ENCODE results near the gene DCAF6. TPM values are rescaled to one million over a fixed set of nuclear protein-coding genes. Genes with fewer than 3 reads are reported as not detected.

The DCAF6 gene
- total RNA-seq, 1 donor from 2014 or later = 32.9 TPM

GRCh38 chr1:168088511-168089325, 152.2 kb downstream of the DCAF6 start:
- Mint-ChIP-seq H3K4me3 (no peak overlapping the region), H3K36me3 (ENCODE audit: low read depth) (no peaks in the 10 kb centered on the region), H3K27ac (no peak overlapping the region), H3K4me1 (no peaks in the 10 kb centered on the region), H3K27me3 (peaks cover 5% of the 10 kb centered on the region), H3K9me3 (no peaks in the 10 kb centered on the region)
- CTCF ChIA-PET = interaction anchor here (1.2 to 1.3 kb wide), 2 partner anchors 11 to 57 kb away, joined by 3 read pairs; no protein-coding TSS in a partner anchor
- TF ChIP-seq, protein P1, sequence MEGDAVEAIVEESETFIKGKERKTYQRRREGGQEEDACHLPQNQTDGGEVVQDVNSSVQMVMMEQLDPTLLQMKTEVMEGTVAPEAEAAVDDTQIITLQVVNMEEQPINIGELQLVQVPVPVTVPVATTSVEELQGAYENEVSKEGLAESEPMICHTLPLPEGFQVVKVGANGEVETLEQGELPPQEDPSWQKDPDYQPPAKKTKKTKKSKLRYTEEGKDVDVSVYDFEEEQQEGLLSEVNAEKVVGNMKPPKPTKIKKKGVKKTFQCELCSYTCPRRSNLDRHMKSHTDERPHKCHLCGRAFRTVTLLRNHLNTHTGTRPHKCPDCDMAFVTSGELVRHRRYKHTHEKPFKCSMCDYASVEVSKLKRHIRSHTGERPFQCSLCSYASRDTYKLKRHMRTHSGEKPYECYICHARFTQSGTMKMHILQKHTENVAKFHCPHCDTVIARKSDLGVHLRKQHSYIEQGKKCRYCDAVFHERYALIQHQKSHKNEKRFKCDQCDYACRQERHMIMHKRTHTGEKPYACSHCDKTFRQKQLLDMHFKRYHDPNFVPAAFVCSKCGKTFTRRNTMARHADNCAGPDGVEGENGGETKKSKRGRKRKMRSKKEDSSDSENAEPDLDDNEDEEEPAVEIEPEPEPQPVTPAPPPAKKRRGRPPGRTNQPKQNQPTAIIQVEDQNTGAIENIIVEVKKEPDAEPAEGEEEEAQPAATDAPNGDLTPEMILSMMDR (IDR thresholded peaks at IDR 0.05) = no peak
- intact Hi-C loops (cut with micrococcal nuclease) = no loop called here
- POLR2A ChIA-PET = no interaction called here
- no peak for DNase-seq
- ATAC-seq (ENCODE audit: low read depth) = no peak

DNA sequence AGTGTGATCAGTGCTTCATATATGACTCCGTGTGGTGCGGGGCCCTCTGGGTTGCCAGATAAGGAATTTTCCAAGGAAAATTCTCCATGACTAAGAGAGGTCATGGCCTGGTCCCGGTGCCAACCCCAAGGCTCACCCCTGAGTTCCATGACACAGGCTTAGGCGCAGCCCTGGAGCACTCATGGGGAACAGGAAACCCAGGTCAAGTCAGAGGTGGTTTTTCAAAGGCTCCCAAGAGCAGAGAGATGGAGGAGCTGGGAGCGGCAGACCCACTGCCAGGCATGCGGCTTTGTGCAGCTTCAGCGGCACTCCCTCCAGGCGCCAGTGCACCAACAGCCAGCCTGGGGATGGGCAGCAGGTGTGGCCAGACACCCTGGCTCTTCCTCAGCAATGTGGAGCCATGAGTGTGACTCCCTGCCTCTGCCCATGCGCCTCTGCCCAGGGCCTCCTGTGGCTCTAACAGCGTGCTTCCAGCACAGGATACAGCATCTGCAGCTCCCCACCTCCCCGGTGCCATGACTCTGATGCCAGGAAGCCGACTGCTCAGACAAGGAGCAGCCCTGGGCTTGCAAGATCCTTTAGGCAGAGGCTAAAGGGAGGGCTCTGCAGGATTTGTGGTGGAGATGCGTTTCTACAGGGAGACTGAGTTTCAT, 153.0 kb downstream of the DCAF6 start:
- no peak overlapping the region for H3K4me3 Mint-ChIP-seq
- intact Hi-C loops (cut with micrococcal nuclease) = no loop called here
- POLR2A ChIA-PET = no interaction called here
- DNase-seq (no peak), ATAC-seq (ENCODE audit: low read depth) (no peak)
- CTCF ChIA-PET = no interaction called here
- no peak overlapping the region for H3K27ac Mint-ChIP-seq
- TF ChIP-seq, protein P1 (IDR thresholded peaks at IDR 0.05) = no peak
- H3K4me1 Mint-ChIP-seq = no peaks in the 10 kb centered on the region
- H3K27me3 Mint-ChIP-seq = peaks cover 5% of the 10 kb centered on the region
- no peaks in the 10 kb centered on the region for H3K36me3 Mint-ChIP-seq (ENCODE audit: low read depth)
- H3K9me3 Mint-ChIP-seq = no peaks in the 10 kb centered on the region

- no peak for DNase-seq
- no peaks in the 10 kb centered on the region for H3K9me3 Mint-ChIP-seq
- H3K4me3 Mint-ChIP-seq = no peak overlapping the region
- no peak for ATAC-seq (ENCODE audit: low read depth)
- peaks cover 5% of the 10 kb centered on the region for H3K27me3 Mint-ChIP-seq
- no peak overlapping the region for H3K27ac Mint-ChIP-seq
- TF ChIP-seq, protein P1 (IDR thresholded peaks at IDR 0.05) = no peak
- ChIA-PET CTCF (interaction anchor here (3.7 kb wide), 1 partner anchor 8 kb away, joined by 13 read pairs; no protein-coding TSS in a partner anchor), POLR2A (no interaction called here)
- H3K4me1 Mint-ChIP-seq = no peaks in the 10 kb centered on the region
- intact Hi-C loops (cut with micrococcal nuclease) = no loop called here
- no peaks in the 10 kb centered on the region for H3K36me3 Mint-ChIP-seq (ENCODE audit: low read depth)
Observed at GRCh38 chr1:168089979-168090337, 153.5 kb downstream of the DCAF6 start.

DNA sequence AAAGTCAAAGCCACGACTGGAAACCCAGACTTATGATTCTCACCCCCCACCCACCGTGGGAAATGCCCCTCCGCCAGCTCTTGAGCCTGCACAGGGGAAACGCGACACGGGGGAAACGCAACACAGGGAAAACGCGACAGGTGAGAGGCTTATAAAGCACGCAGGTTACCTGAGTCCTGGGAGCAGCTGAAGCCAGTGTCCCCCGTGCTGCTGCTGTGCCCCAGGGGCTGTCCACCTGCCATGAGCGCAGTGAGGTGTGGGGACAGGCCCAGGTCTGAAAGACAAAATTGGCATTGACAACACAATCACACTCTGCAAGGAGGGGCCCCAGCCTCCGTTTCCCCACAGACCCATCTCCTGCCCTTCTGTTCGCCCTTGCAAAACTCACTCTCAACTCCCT, 153.9 kb downstream of the DCAF6 start:
- H3K27ac Mint-ChIP-seq = no peak overlapping the region
- H3K36me3 Mint-ChIP-seq (ENCODE audit: low read depth) = no peaks in the 10 kb centered on the region
- TF ChIP-seq, protein P1 (IDR thresholded peaks at IDR 0.05) = no peak
- no peaks in the 10 kb centered on the region for H3K9me3 Mint-ChIP-seq
- intact Hi-C loops (cut with micrococcal nuclease) = no loop called here
- ATAC-seq (ENCODE audit: low read depth) = no peak
- POLR2A ChIA-PET = no interaction called here
- peaks cover 5% of the 10 kb centered on the region for H3K27me3 Mint-ChIP-seq
- no peak overlapping the region for H3K4me3 Mint-ChIP-seq
- H3K4me1 Mint-ChIP-seq = no peaks in the 10 kb centered on the region
- no peak for DNase-seq
- CTCF ChIA-PET = interaction anchor here (3.7 kb wide), 1 partner anchor 8 kb away, joined by 13 read pairs; no protein-coding TSS in a partner anchor

DNA sequence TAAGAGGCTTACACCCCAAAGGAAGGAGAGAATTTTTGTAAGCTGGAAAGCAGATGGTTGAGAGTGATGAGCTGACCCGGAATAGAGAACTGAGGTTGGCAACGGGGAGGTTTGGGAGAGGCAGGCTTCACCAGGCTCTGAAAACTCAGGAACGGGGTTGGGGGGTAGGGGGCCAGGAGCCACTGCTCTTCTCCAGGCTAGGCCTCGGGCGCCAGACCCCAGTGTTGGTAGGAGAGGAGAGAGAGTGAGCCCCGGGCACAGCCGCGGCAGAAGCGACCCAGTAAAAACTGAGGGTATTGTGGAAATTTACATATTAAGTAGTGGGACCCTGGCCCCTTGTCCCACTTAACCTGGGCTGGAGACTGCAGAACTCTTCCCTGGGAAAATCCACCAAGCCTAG, 154.6 kb downstream of the DCAF6 start:
- CTCF ChIA-PET = interaction anchor here (3.7 kb wide), 1 partner anchor 9 kb away, joined by 13 read pairs; no protein-coding TSS in a partner anchor
- ATAC-seq (ENCODE audit: low read depth) (no peak), DNase-seq (no peak)
- Mint-ChIP-seq H3K4me1 (no peaks in the 10 kb centered on the region), H3K27ac (no peak overlapping the region), H3K9me3 (no peaks in the 10 kb centered on the region), H3K27me3 (peaks cover 5% of the 10 kb centered on the region), H3K36me3 (ENCODE audit: low read depth) (no peaks in the 10 kb centered on the region), H3K4me3 (no peak overlapping the region)
- TF ChIP-seq, protein P1 (IDR thresholded peaks at IDR 0.05) = no peak
- intact Hi-C loops (cut with micrococcal nuclease) = no loop called here
- POLR2A ChIA-PET = no interaction called here

Data from activated B cell treated with CpG ODN at 0.5 μM for 24 hours (primary cell).